Stimulated activated effector memory CD8-positive, alpha-beta T cell treated with anti-CD3 and anti-CD28 coated beads, Interleukin-12 subunit alpha, Interleukin-12 subunit beta, amount 100 ng/mL, for 72 hours (primary cell): ENCODE data around the gene UVRAG.

Source experiments
- ATAC-seq: fragments of 150-1000 bp; cut with Tn5 transposase; 2 replicates; pipeline ENCODE4 v1.10.0; 2021
- DNase-seq, 2 donors: peaks; one replicate each; pipeline ENCODE4 v3.0.0; 2021 to 2022; ENCODE audit warnings: low spot score in 2 of 2
- H3K27ac Mint-ChIP-seq: one replicate; pipeline ENCODE4 v1.8.0; 2022; ENCODE audit warnings: mild to moderate bottlenecking, mixed read lengths
- H3K36me3 Mint-ChIP-seq: one replicate; pipeline ENCODE4 v1.8.0; 2022; ENCODE audit warnings: mild to moderate bottlenecking, mixed read lengths
- H3K4me1 Mint-ChIP-seq: one replicate; pipeline ENCODE4 v1.8.0; 2022; ENCODE audit warnings: mixed read lengths
- H3K4me3 Mint-ChIP-seq: one replicate; pipeline ENCODE4 v1.8.0; 2022; ENCODE audit warnings: mild to moderate bottlenecking, mixed read lengths
- H3K9me3 Mint-ChIP-seq: one replicate; pipeline ENCODE4 v1.8.0; 2022; ENCODE audit warnings: mixed read lengths

Gene UVRAG

GRCh38 chr11:75813124-75813523 is 1.9 kb upstream of the UVRAG start:
- H3K36me3 Mint-ChIP-seq: peaks cover 9% of the 10 kb centered on the region
- no peaks in the 10 kb centered on the region for H3K9me3 Mint-ChIP-seq
- DNase-seq (no peak), ATAC-seq (no peak)
- peak overlapping the region; percentile 70 for H3K27ac Mint-ChIP-seq
- no peak overlapping the region for H3K4me3 Mint-ChIP-seq
- peaks cover 7% of the 10 kb centered on the region for H3K4me1 Mint-ChIP-seq

DNA sequence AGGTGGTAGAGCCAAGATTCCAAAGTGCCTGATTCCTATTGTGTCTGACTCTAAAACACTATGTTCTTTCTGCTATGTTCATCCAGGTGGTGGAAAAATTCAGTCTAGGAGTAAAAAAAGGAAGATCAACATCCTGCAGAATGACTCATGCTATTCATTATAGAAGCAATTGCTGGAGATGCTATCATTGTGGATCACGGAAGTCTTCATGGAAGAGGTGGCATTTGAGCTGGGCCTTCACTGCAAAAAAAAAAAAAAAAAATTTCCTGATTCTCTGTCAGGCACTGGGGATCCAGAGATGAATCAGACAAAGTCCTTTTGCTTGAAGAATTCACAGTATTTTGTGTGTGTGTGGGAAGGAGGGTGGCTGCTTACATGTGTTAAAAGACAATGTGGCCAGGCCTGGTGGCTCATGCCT is 1.4 kb upstream of the UVRAG start:
- Mint-ChIP-seq H3K27ac (peak overlapping the region; percentile 70), H3K4me1 (peaks cover 7% of the 10 kb centered on the region), H3K36me3 (peaks cover 9% of the 10 kb centered on the region), H3K4me3 (no peak overlapping the region), H3K9me3 (no peaks in the 10 kb centered on the region)
- DNase-seq (no peak), ATAC-seq (no peak)

DNA sequence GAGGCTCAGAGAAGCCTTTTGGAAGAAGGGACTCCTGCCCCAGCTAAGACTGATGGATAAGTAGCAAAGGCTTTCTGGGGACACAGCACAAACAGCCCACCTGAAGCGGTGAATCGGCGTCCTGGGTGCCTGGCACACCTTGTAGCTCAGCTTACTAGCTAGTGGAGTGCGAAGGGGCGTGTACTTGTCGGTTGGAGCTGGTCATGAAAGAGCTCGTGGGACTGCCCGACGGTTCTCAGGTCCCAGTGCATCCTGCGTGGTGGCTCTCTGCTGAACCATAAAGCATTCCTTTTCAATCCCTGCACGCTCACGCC is 690 bp upstream of the UVRAG start:
- H3K27ac Mint-ChIP-seq: no peak overlapping the region
- peaks cover 7% of the 10 kb centered on the region for H3K4me1 Mint-ChIP-seq
- peak; percentile 56 for ATAC-seq
- no peak overlapping the region for H3K4me3 Mint-ChIP-seq
- no peak for DNase-seq
- H3K36me3 Mint-ChIP-seq: peaks cover 9% of the 10 kb centered on the region
- no peaks in the 10 kb centered on the region for H3K9me3 Mint-ChIP-seq

DNA sequence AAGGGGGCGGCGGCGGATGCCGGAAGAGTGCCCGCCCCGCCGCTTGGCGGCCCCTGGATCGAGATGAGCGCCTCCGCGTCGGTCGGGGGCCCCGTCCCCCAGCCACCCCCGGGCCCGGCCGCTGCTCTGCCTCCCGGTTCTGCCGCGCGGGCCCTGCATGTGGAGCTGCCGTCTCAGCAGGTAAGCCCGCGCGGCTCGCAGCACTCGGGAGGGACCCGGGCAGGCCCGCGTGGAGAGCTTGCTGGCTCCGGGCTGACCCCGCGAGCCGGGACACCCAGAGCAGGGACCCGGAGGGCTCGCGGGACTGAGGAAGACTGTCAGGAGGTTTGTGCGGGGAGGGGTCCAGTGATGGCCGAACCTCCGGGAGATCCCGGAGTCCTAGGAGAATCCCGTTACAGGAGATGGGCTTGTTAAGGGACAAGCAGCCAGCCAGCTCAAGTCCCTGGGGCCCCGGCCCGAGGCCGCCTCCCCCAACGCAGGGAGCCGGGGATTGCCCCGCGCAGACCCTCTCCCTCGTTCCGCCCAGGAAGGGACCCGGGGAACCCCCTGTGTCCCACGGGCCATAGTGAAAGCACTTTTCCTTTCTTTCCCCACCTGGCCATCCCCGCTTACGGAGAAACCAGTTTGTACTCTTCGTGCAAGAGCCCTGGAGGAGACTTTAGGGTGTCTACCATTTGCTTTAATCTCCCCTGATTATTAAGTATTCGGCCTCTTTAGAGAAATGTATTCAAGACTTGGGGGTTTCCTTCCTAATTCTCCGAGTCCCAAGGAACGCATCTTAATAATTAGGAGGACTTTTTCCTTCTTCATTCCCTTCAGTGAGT is 547 bp downstream of the UVRAG start:
- DNase-seq (no peak), ATAC-seq (peak; percentile 54)
- Mint-ChIP-seq H3K36me3 (peaks cover 9% of the 10 kb centered on the region), H3K27ac (no peak overlapping the region), H3K4me3 (no peak overlapping the region), H3K9me3 (no peaks in the 10 kb centered on the region), H3K4me1 (peaks cover 7% of the 10 kb centered on the region)

DNA sequence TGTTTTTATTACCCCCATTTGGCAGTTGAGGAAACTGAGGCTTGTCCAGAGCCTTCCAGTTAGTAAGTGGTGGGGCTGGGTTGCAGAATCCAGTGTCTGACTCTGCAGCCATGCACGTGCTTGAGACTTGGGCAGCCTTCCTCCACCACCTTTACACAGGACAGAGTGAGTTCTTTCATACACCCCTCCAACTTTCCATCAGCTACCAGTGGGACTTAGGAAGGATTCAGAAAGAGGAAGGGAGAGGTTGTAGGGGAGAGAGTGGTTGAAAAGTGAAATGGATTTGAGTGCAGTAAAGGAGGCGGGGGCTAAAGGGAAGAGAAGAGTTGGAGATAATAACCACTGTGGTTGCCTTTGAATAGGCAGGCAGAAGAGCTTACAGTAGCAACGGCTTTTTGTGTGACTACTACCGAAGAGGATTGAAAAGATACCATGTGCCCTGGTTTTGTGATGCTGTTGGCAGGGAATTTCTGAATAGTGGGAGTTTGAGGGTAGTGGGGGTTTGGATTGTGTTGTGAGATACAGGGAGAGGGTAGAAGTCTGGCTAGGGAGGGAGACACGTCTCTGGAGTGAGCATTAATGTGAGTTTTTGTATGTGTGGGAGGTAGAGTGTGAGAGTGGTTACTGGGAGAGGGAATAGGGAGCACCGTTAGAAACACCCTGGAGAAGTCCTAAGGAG is 1.7 kb downstream of the UVRAG start:
- Mint-ChIP-seq H3K27ac (no peak overlapping the region), H3K36me3 (peaks cover 9% of the 10 kb centered on the region), H3K4me3 (no peak overlapping the region), H3K4me1 (peaks cover 18% of the 10 kb centered on the region), H3K9me3 (no peaks in the 10 kb centered on the region)
- DNase-seq (no peak), ATAC-seq (no peak)

- Mint-ChIP-seq H3K4me3 (no peak overlapping the region), H3K4me1 (peaks cover 13% of the 10 kb centered on the region), H3K9me3 (no peaks in the 10 kb centered on the region), H3K27ac (no peak overlapping the region), H3K36me3 (peaks cover 6% of the 10 kb centered on the region)
- ATAC-seq: no peak
- DNase-seq: no peak
These were observed 5.6 kb downstream of the UVRAG start for GRCh38 chr11:75820645-75821044.

- no peak for DNase-seq
- Mint-ChIP-seq H3K9me3 (no peaks in the 10 kb centered on the region), H3K4me3 (no peak overlapping the region), H3K27ac (no peak overlapping the region), H3K36me3 (peaks cover 10% of the 10 kb centered on the region), H3K4me1 (peaks cover 13% of the 10 kb centered on the region)
- no peak for ATAC-seq
These were observed 6.2 kb downstream of the UVRAG start for GRCh38 chr11:75821202-75821601.

GRCh38 chr11:75822541-75822940 is 7.5 kb downstream of the UVRAG start:
- ATAC-seq: no peak
- Mint-ChIP-seq H3K27ac (no peak overlapping the region), H3K9me3 (no peaks in the 10 kb centered on the region), H3K4me1 (peaks cover 13% of the 10 kb centered on the region), H3K4me3 (no peak overlapping the region), H3K36me3 (peaks cover 16% of the 10 kb centered on the region)
- no peak for DNase-seq

- peaks cover 16% of the 10 kb centered on the region for H3K36me3 Mint-ChIP-seq
- DNase-seq (no peak), ATAC-seq (no peak)
- H3K9me3 Mint-ChIP-seq: no peaks in the 10 kb centered on the region
- no peak overlapping the region for H3K27ac Mint-ChIP-seq
- H3K4me1 Mint-ChIP-seq: peaks cover 13% of the 10 kb centered on the region
- no peak overlapping the region for H3K4me3 Mint-ChIP-seq
These were observed 8.4 kb downstream of the UVRAG start for GRCh38 chr11:75823415-75823814.

DNA sequence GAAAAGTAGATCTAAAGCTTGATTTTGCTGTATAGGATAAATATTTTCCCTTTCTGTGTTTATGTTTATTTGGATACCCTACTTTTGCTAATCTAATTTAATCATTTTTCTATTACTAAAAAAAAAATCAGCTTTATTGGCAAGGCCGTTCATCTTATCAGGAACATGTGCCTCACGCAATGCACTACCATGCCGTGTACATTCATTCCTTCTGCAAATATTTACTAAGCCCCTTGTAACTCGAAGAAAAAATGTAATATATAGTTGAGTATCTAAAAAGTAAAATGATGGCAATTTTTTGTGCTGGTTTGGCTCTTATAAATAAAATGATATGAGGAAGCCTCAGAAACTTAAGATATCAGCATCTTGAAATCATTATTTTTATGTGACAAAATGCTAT is 8.9 kb downstream of the UVRAG start:
- no peak for DNase-seq
- peak overlapping the region; percentile 80 for H3K27ac Mint-ChIP-seq
- H3K4me1 Mint-ChIP-seq: peaks cover 13% of the 10 kb centered on the region

DNA sequence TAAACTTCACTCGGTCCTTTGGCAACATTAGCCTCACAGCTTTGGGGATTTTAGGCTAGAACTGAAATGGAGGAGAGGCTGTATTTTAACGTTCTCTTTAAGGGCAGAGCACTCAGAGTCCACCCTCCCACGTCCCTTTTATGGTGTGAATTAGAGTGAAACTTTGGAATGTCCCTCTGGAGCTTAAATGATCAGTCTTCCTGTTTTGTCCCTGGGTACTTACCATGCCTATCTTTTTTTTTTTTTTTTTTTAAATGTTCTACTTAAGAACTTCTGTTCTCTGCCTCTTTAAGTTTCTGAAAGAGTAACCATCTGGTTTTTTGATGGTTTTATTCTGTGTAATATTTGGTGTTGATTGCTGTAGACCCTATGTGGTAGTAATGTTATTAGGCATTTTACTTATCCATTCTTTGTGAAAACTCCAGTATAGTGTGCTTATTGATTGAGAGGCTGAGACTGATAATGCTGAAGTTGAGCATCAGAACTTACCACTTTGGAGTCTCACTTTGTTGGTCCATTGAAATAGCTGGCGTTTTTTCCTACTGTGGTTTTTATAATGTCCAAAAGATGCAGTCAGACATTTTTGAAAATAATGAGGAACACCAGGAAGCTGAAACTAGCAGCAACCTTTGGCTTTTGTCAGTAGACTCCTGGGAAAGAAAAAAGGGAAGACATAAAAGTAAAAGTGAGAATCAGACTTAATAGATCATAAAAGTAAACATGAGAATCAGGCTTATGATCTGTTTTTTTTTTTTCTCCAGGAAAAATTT is 11.6 kb downstream of the UVRAG start:
- peak overlapping the region; percentile 38 for H3K27ac Mint-ChIP-seq
- no peak for ATAC-seq

More for the DNA sequence above, 8.9 kb downstream of the UVRAG start:
- Mint-ChIP-seq H3K4me3 (peak overlapping the region; percentile 38), H3K36me3 (peaks cover 16% of the 10 kb centered on the region), H3K9me3 (no peaks in the 10 kb centered on the region)
- no peak for ATAC-seq

GRCh38 chr11:75827562-75827961 is 12.6 kb downstream of the UVRAG start:
- no peak for ATAC-seq

More for the DNA sequence above, 11.6 kb downstream of the UVRAG start:
- peaks cover 2% of the 10 kb centered on the region for H3K4me1 Mint-ChIP-seq
- no peaks in the 10 kb centered on the region for H3K9me3 Mint-ChIP-seq
- H3K36me3 Mint-ChIP-seq: peaks cover 16% of the 10 kb centered on the region
- DNase-seq: no peak
- H3K4me3 Mint-ChIP-seq: no peak overlapping the region

DNA sequence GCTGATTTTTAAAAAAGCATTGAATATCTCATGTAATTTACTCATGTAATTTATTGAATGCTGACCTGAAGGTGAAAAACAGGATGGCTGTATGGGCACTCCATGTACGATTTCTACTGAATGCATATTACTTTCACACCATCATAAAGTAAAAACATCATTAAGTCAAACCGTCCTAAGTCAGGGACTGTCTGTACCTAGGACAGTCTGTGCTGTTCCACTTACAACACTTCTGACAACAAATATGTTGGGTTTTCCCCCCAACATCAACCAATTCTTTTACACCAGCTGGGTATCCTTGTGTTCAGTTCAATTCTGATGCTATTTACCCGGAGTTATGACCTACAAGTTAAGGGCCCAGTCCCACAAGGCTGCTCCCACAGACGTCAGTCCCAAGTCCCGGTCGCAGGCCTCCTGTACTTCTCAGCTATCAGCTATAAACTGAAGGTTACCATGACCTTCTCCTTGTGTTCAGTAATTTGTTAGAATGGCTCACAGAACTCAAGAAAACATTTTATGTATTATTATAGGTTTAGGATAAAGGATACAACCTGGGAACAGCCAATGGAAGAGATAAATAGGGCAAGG is 17.0 kb downstream of the UVRAG start:
- no peaks in the 10 kb centered on the region for H3K36me3 Mint-ChIP-seq
- peaks cover 7% of the 10 kb centered on the region for H3K4me1 Mint-ChIP-seq
- no peak for ATAC-seq
- H3K9me3 Mint-ChIP-seq: no peaks in the 10 kb centered on the region
- no peak overlapping the region for H3K27ac Mint-ChIP-seq
- DNase-seq: no peak
- H3K4me3 Mint-ChIP-seq: no peak overlapping the region

More at GRCh38 chr11:75827562-75827961, 12.6 kb downstream of the UVRAG start:
- Mint-ChIP-seq H3K36me3 (peaks cover 16% of the 10 kb centered on the region), H3K9me3 (no peaks in the 10 kb centered on the region), H3K4me3 (no peak overlapping the region), H3K4me1 (no peaks in the 10 kb centered on the region), H3K27ac (no peak overlapping the region)
- DNase-seq: no peak

DNA sequence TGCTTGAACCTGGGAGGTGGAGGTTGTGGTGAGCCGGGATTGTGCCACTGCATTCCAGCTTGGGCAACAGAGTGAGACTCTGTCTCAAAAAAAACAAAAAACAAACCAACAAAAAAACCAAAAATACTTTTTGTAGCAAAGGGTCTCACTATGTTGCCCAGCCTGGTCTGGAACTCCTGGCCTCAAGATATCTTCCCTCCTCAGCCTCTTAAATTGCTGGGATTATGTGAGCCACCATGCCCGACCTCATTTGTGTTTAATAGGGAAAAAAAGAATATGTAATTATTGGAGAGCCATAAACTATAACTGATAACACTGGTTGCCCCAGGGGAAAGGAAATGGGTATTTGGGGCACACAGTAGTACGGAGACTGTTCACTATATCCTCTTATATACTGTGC is 19.7 kb downstream of the UVRAG start:
- ATAC-seq (no peak), DNase-seq (no peak)
- Mint-ChIP-seq H3K4me1 (peaks cover 13% of the 10 kb centered on the region), H3K27ac (no peak overlapping the region), H3K4me3 (no peak overlapping the region), H3K36me3 (peaks cover 6% of the 10 kb centered on the region), H3K9me3 (no peaks in the 10 kb centered on the region)

- ATAC-seq (no peak), DNase-seq (no peak)
- H3K27ac Mint-ChIP-seq: no peak overlapping the region
These were observed 21.4 kb downstream of the UVRAG start for GRCh38 chr11:75836417-75836816.

More at GRCh38 chr11:75836417-75836816, 21.4 kb downstream of the UVRAG start:
- Mint-ChIP-seq H3K4me3 (no peak overlapping the region), H3K36me3 (peaks cover 6% of the 10 kb centered on the region), H3K9me3 (no peaks in the 10 kb centered on the region), H3K4me1 (peaks cover 22% of the 10 kb centered on the region)
